PFSK-1 (cell line): Measurements from ENCODE around the gene NRP1.

ENCODE experiments used
- POLR2AphosphoS5 ChIP-seq: IDR thresholded peaks from 2 replicates; pipeline ENCODE4 v1.6.1; 2012; ENCODE audit warnings: low read depth, mild to moderate bottlenecking, control low read depth, low read length, moderate library complexity
- REST ChIP-seq, 2 experiments: IDR thresholded peaks; 2 replicates each; pipeline versions ENCODE4 v1.6.1 to v1.8.0; 2011 to 2012; ENCODE audit warnings: low read depth in 2 of 2, low read length in 2 of 2, control low read depth in 1 of 2, inconsistent platforms in 1 of 2, mild to moderate bottlenecking in 1 of 2, moderate library complexity in 1 of 2; ENCODE audit not compliant: insufficient read depth in 1 of 2
- SIN3A ChIP-seq: IDR thresholded peaks from 2 replicates; pipeline ENCODE4 v1.6.1; 2012; ENCODE audit warnings: mild to moderate bottlenecking, low read length, moderate library complexity, borderline replicate concordance; ENCODE audit not compliant: insufficient read depth

- TF ChIP-seq POLR2AphosphoS5 (no peak), REST (IDR thresholded peaks at IDR 0.05; ENCODE audit: insufficient read depth in 1 of 2, low read depth in 2 of 2, low read length in 2 of 2) (no peak), SIN3A (no peak)
These were observed 106.0 kb downstream of the NRP1 start for GRCh38 chr10:33228426-33228825.
